Endothelial cell of umbilical vein (primary cell): ENCODE measurements around the gene DYRK1A. TPM values are rescaled to one million over a fixed set of nuclear protein-coding genes. Genes with fewer than 3 reads are reported as not detected.

ENCODE experiments used
- BruUV-seq: library from RNA; stranded (reverse); fragments of 400-500 nt; replicated peaks from 2 replicates; lab custom pipeline; 2021; lab: Mats Ljungman, UMichigan
- CTCF ChIA-PET: fragments of 300-600, 350-600 bp; sonication (Branson Sonifier 250); formaldehyde crosslinking; loops from one replicate; lab custom pipeline; 2021; ENCODE audit warnings: antibody characterized with exemption, inconsistent platforms; lab: Charles Lee
- POLR2A ChIA-PET: fragments of 300-600, 350-600 bp; sonication (Branson Sonifier 250); formaldehyde crosslinking; loops from one replicate; lab custom pipeline; 2021; ENCODE audit warnings: antibody characterized with exemption, inconsistent platforms; lab: Charles Lee
- DNase-seq: peaks from one replicate; pipeline ENCODE4 v3.0.0-alpha.2; 2011; ENCODE audit warnings: low read depth, low spot score
- FAIRE-seq: peaks from 2 replicates; lab custom pipeline; 2011; peaks lifted over from hg19 to GRCh38; lab: Jason Lieb, UNC
- H2AFZ ChIP-seq: 2 replicates; pipeline ENCODE4 v1.6.0; 2012; ENCODE audit warnings: low read depth, low read length, control low read depth, inconsistent platforms
- H3K27ac ChIP-seq: 2 replicates; pipeline ENCODE4 v1.5.1; 2011; ENCODE audit warnings: low read depth, mild to moderate bottlenecking, control low read depth, low read length, moderate library complexity; ENCODE audit not compliant: insufficient read depth
- H3K27me3 ChIP-seq, 2 experiments: 2 replicates each; pipeline versions ENCODE4 v1.6.0 to v1.6.1; 2011; ENCODE audit warnings: low read length in 2 of 2, mixed read lengths in 1 of 2; ENCODE audit not compliant: control insufficient read depth in 2 of 2, insufficient read depth in 2 of 2
- H3K36me3 ChIP-seq, 2 experiments: 2 replicates in 1 of 2; 3 replicates in 1 of 2; pipeline ENCODE4 v1.5.1; 2011; ENCODE audit warnings: low read length in 2 of 2, mild to moderate bottlenecking in 1 of 2, moderate library complexity in 1 of 2; ENCODE audit not compliant: control insufficient read depth in 2 of 2, insufficient read depth in 2 of 2; ENCODE audit errors: extremely low read depth in 1 of 2
- H3K4me1 ChIP-seq: 3 replicates; pipeline ENCODE4 v1.5.1; 2011; ENCODE audit warnings: mild to moderate bottlenecking, low read length; ENCODE audit not compliant: control insufficient read depth, insufficient read depth; ENCODE audit errors: extremely low read depth
- H3K4me2 ChIP-seq: 2 replicates; pipeline ENCODE4 v1.6.1; 2011; ENCODE audit warnings: low read length, control low read depth, mixed read lengths; ENCODE audit not compliant: insufficient read depth
- H3K4me3 ChIP-seq, 3 experiments: fragments of 200-600 bp in 1 of 3; sonication (generic), shearing (Covaris generic) in 1 of 3; replicated peaks in 1 of 3; 2 replicates each; pipeline ENCODE4 v1.5.1; 2011 to 2016; ENCODE audit warnings: control low read depth in 3 of 3, low read length in 3 of 3, mild to moderate bottlenecking in 2 of 3, inconsistent platforms in 1 of 3, low read depth in 1 of 3, moderate library complexity in 1 of 3; ENCODE audit not compliant: insufficient read depth in 1 of 3
- H3K79me2 ChIP-seq: 2 replicates; pipeline ENCODE4 v1.6.0; 2012; ENCODE audit warnings: low read length, inconsistent platforms; ENCODE audit not compliant: control insufficient read depth, insufficient read depth
- H3K9ac ChIP-seq: replicated peaks from 2 replicates; pipeline ENCODE3; 2011; ENCODE audit warnings: low read length, control low read depth; ENCODE audit not compliant: insufficient read depth; ENCODE audit errors: extremely low read depth
- H3K9me1 ChIP-seq: replicated peaks from 3 replicates; pipeline ENCODE4 v1.6.0; 2011; ENCODE audit warnings: mild to moderate bottlenecking, low read length; ENCODE audit not compliant: control insufficient read depth, insufficient read depth; ENCODE audit errors: extremely low read depth
- H3K9me3 ChIP-seq: replicated peaks from 2 replicates; pipeline ENCODE4 v1.5.1; 2012; ENCODE audit warnings: low read length, inconsistent platforms; ENCODE audit not compliant: control insufficient read depth, insufficient read depth
- H4K20me1 ChIP-seq: replicated peaks from 2 replicates; pipeline ENCODE3; 2011; ENCODE audit warnings: mild to moderate bottlenecking, low read length; ENCODE audit not compliant: control insufficient read depth, insufficient read depth; ENCODE audit errors: extremely low read depth
- EZH2 ChIP-seq: IDR thresholded peaks from 2 replicates; pipeline ENCODE4 v1.6.1; 2012; ENCODE audit warnings: borderline replicate concordance, low read depth, mild to moderate bottlenecking, moderate library complexity, low read length, inconsistent platforms; ENCODE audit not compliant: severe bottlenecking
- GATA2 ChIP-seq: IDR thresholded peaks from 2 replicates; pipeline ENCODE4 v1.7.0; 2011; ENCODE audit warnings: low read depth, mild to moderate bottlenecking, moderate library complexity, mixed read lengths, low read length; ENCODE audit not compliant: insufficient read length, insufficient read depth
- MYC ChIP-seq: IDR thresholded peaks from one replicate; pipeline ENCODE4 v1.6.1; 2011; ENCODE audit warnings: mild to moderate bottlenecking, low read depth, low read length
- POLR2A ChIP-seq: IDR thresholded peaks from 2 replicates; pipeline ENCODE4 v1.6.1; 2012; ENCODE audit warnings: low read depth, mild to moderate bottlenecking, control low read depth, low read length
- POLR2AphosphoS5 ChIP-seq: IDR thresholded peaks from 2 replicates; pipeline ENCODE4 v1.6.1; 2012; ENCODE audit warnings: low read depth, mild to moderate bottlenecking, control low read depth, low read length, moderate library complexity; ENCODE audit not compliant: insufficient read depth
- dilution Hi-C: fragments of 300-500 bp; cut with MboI; formaldehyde crosslinking; loops from one replicate; pipeline ENCODE4 v1.15.0; 2019; ENCODE audit warnings: low sequenced_read_pairs; ENCODE audit not compliant: extremely low pct_ligation_motif_present
- intact Hi-C: fragments of 100-400 bp; cut with micrococcal nuclease; formaldehyde crosslinking; loops from one replicate; pipeline ENCODE4 v1.10.0; 2022
- polyA plus RNA-seq, 4 experiments: library from polyadenylated mRNA; depleted of rRNA in 3 of 4; stranded (reverse) in 3 of 4; unstranded in 1 of 4; fragments of >200 nt; gene quantifications; 2 replicates each; pipeline versions ENCODE4 v1.2.1 to v1.2.3, GENCODE V29; 2011 to 2012; ENCODE audit warnings: missing spikeins in 1 of 4
- total RNA-seq: library from RNA; stranded (reverse); gene quantifications from 2 replicates; pipeline ENCODE4 v1.2.3, GENCODE V29; 2021
- TF ChIP-seq, protein P1 (sequence below), 2 donors: IDR thresholded peaks; 1 replicate in 1 of 2; 2 replicates in 1 of 2; pipeline ENCODE4 v1.5.1; 2011; ENCODE audit warnings: low read length in 2 of 2, mild to moderate bottlenecking in 2 of 2, moderate library complexity in 2 of 2, control low read depth in 1 of 2, inconsistent platforms in 1 of 2, low read depth in 1 of 2; ENCODE audit not compliant: insufficient read depth in 1 of 2; ENCODE audit errors: extremely low read depth in 1 of 2

DYRK1A gene
- total and polyA plus RNA-seq, 2 donors (not counting 3 experiments of a cell fraction or from before 2014, with no cell fraction given), result 51.8 to 53.7 TPM

DNA sequence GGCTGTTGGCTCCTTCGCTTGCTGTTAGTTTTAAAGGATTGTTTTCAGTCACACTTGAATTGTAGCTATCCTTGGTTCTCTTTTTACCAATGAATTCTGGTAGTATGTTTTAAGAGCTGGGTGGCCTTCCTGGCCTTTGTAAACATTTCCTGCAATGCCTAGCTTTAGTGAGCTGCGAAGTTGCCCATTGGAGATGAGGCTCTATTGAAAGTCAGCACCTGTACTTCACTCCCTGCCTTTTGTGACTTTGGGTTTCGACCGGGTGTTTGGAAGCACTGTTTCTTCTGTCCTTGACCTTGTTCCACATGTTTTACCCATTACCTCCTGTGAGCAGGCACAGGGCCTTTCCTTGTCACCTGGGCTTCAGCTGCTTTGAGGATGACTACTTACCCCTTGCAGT is 64.7 kb downstream of the DYRK1A start:
- CTCF ChIA-PET, result interaction anchor here (0.9 kb wide), 1 partner anchor 32 kb away, joined by 3 read pairs; no protein-coding TSS in a partner anchor
- dilution Hi-C loops, result no loop called here
- Histone ChIP-seq H3K27me3 (no peaks in the 10 kb centered on the region), H3K27ac (no peak overlapping the region), H3K9me3 (no peaks in the 10 kb centered on the region), H3K36me3 (peaks cover 0 to 6% of the 10 kb centered on the region in 2 experiments), H3K4me2 (no peak overlapping the region), H3K9me1 (no peaks in the 10 kb centered on the region), H4K20me1 (peaks cover 2% of the 10 kb centered on the region), H3K4me3 (no peak overlapping the region), H3K79me2 (peaks cover 81% of the 10 kb centered on the region), H3K9ac (no peak overlapping the region), H2AFZ (no peak overlapping the region), H3K4me1 (peaks cover 4% of the 10 kb centered on the region)
- FAIRE-seq (no peak), DNase-seq (no peak)
- intact Hi-C loops, result no loop called here
- no peak for TF ChIP-seq POLR2A
- no peak for TF ChIP-seq MYC
- TF ChIP-seq GATA2, result no peak
- TF ChIP-seq POLR2AphosphoS5, result no peak
- TF ChIP-seq, protein P1, sequence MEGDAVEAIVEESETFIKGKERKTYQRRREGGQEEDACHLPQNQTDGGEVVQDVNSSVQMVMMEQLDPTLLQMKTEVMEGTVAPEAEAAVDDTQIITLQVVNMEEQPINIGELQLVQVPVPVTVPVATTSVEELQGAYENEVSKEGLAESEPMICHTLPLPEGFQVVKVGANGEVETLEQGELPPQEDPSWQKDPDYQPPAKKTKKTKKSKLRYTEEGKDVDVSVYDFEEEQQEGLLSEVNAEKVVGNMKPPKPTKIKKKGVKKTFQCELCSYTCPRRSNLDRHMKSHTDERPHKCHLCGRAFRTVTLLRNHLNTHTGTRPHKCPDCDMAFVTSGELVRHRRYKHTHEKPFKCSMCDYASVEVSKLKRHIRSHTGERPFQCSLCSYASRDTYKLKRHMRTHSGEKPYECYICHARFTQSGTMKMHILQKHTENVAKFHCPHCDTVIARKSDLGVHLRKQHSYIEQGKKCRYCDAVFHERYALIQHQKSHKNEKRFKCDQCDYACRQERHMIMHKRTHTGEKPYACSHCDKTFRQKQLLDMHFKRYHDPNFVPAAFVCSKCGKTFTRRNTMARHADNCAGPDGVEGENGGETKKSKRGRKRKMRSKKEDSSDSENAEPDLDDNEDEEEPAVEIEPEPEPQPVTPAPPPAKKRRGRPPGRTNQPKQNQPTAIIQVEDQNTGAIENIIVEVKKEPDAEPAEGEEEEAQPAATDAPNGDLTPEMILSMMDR (IDR thresholded peaks at IDR 0.05; ENCODE audit: extremely low read depth in 1 of 2, insufficient read depth in 1 of 2, low read depth in 1 of 2, low read length in 2 of 2), result no peak
- no peak for TF ChIP-seq EZH2
- POLR2A ChIA-PET, result no interaction called here
- BruUV-seq, result no TSS peak
